Stimulated activated CD8-positive, alpha-beta memory T cell treated with anti-CD3 and anti-CD28 coated beads, Interleukin-7, amount 100 ng/mL, for 1 hour (primary cell): ENCODE measurements around the gene DUS2.

Source experiments
- DNase-seq, 2 donors: peaks; one replicate each; pipeline ENCODE4 v3.0.0-alpha.2; 2020; ENCODE audit warnings: low read depth in 2 of 2

DUS2 gene

DNA sequence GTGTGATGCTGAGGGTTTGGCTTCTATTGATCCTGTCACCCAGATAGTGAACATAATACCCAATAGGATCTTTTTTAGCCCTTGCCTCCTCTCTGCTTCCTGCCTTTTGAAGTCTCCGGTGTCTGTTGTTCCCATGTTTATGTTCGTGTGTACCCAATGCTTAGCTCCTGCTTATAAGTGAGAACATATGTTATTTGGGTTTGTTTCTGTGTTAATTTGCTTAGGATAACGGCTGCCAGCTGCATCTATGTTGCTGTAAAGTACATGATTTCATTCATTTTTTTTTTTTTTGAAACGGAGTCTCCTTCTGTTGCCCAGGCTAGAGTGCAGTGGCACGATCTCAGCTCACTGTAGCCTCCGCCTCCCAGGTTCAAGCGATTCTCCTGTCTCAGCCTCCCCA is 23.0 kb downstream of the DUS2 start:
- no peak for DNase-seq

DNA sequence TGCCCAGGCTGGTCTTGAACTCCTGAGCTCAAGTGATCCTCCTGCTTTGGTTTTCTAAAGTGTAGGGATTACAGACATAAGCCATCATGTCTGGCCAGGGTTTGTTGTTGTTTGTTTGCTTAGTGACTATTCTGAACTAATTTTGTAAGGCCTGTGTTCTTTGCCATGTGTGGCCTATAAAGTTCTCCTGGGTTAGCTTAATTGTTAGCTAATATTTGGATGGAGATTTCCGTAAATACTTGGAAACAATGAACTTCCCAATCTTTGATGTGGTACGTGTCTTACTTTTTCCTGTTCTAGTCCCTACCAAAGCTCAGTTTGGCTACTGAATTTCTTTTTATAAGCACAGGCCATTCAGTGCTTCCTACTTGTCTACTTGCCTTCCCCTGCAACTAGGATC is 24.9 kb downstream of the DUS2 start:
- DNase-seq: no peak

DNA sequence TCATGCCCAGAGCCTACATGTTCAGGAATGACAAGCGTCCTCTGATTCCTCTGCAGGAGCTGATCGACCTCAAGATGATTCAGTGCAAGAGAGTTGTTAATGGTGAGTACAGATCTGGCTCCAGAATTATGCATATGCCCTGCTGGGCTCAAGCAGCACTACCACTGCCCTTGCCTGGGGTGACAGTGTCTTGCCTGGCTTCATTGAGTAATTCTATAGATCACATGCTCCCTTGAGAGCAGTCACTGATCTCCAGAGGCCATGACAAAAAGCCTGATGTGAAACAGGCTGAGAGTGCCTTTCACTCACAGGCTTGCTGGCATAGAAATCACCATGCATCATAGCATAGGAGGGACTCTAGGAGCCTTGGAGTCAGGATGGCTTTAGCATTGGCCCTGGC is 26.4 kb downstream of the DUS2 start:
- no peak for DNase-seq

DNA sequence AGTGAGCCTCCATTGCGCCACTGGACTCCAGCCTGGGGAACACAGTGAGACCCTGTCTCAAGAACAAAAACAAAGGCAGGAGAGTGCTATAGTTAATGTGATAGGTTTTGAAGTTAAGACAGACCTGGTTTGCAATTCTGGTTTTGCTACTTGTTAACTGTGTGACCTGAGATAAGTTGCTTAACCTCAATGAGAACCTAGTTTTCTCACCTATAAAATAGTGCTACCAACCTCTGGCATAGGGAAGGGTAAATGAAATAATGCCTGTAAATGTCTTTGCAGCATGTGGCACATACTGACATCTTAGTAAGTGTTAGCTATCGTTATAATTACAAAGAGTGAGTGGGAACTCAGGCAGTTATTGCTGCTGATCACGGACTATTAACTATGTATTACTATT is 32.3 kb downstream of the DUS2 start:
- DNase-seq: no peak

DNA sequence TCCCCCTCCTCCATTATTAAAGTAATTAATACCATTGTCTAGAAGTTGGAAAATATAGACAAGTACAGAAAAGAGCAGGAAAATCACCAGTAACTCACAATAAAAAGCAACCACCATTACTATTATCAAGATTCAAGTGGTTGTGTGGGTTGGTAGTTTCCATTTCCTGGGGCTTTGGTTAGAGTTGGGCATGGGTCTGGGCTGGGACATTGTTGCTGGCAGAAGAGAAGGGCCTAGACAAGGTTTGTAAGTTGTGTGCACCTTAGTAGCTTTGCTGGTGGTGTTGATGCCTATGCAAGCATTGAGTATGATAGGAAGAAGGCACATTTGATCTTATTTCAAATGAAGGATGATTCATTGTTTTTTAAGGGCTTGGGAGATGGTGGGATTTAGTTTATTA is 36.7 kb downstream of the DUS2 start:
- DNase-seq: no peak

DNA sequence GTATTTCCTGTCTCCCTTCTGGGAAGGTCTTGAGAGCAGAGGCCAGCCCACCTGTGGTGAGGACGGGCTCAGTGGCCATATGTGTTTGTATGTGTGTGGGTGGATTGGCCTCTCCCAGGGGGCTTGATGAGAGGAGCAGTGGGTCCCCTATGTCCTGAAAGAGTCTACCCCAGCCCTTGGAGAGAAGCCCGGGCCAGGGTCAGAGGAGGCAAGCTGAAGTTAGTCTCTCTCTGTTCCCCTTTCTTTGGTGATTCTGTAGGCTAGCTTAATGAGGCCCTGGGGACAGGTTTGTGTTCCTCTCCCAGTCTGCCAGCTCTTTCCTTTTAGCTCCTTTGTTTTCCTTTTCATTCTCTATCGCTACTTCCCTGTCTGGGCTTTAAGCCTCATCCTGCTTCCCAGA is 38.3 kb downstream of the DUS2 start:
- no peak for DNase-seq

DNA sequence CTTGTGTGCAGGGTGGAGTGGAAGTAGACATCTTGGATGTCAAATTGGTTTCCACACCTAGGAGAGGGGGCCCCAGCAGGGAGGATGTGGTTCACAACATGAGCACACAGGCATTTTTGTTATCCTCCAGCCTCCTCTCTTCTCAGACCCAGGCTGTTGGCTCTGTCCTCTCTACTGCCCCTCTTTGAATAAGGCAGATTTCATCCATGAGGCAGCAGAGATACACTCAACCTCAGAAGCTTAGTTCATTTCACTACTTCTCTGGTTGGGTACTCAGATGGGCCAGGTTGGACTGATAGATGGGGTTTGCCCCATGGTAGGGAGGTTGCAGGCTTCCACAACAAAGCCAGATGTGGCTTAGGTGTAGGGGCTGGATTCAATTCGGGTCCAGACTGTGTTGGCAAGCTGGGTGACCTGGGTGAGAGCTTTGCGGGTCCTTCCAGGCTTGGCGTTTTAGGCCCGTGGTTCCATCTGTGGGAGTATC is 39.9 kb downstream of the DUS2 start:
- no peak for DNase-seq

DNA sequence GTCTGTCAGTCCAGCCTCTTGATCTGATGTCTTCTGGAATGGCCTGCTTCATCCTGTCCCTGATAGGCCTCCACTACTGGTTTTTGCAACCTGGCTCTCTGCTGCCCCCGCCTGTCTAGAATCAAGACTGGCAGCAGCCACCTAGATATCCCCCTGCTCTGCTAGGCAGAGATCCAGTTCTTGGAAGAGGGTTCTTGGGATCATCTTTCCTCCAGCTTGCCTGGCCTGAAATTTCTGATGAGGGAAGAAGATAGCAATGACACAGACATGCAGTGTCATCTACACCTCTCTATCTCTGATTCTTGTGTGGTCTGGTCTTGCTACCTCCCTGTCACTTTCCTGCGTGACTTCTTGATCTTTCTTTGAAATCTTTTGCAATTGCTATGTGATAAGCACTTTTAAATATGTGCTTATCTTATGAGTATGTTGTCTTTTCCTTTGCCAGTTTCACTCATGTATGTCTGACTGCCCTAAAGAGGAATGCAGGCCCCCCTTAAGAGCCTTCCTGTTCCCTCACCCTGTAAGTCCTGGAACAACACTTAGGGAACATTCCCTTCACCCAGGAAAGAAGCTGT is 41.8 kb downstream of the DUS2 start:
- peak; percentile 40 to 54 for DNase-seq

DNA sequence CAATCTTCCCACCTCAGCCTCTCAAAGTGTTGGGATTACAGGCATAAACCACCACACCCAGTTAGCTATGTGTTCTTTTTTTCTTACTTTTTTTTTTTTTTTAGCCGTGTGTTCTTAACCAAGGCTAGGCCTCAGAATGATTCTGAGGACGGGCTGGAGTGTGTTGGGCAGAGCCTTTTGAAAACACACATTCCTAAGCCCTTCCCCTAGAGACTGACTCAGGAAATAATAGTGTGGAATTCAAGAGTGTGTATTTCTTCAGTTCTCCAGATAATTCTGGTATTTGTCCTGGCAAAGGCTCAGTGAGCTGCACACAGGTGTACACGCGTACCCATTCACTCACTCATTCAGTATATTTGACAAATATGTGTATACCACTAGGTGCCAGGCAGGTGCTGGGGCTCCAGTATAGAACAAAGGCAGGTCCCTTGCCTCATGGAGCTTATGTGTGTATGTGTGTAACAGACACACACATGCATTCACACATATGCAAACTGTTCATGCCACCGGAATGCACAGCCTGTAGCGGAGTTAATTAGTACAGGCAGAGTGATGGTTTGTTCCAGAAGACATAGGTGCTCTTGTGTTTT is 42.7 kb downstream of the DUS2 start:
- DNase-seq: no peak

DNA sequence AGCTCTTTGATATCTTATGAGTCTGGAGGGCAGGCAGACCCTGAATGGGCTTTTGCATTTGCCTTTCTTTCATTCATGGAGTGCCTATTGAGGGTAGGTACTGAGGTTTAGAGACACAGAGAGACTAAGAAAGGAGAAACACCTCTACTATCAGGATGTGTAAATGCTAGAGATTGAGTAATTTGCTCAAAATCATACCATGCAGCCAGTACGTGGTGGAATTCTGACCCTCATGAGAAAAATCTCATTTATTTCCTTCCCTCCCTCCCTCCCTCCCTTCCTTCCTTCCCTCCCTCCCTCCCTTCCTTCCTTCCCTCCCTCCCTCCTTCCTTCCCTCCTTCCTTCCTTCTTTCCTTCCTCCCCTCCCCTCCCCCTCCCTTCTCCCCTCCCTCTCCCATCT is 43.7 kb downstream of the DUS2 start:
- DNase-seq: no peak

DNA sequence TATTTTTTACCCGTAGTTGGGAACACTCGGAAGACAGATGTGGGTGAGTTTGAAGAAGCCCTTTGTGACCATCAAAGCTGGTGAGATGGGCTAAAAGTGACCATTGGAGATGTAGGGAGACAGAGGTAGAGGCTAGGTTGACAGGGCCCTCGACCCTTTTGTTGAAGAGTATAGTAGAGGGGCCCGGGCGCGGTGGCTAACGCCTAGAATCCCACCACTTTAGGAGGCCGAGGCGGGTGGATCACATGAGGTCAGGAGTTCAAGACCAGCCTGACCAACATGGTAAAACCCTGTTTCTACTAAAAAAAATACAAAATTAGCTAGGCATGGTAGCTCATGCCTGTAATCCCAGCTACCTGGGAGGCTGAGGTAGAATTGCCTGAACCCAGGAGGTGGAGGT is 45.8 kb downstream of the DUS2 start:
- no peak for DNase-seq

DNA sequence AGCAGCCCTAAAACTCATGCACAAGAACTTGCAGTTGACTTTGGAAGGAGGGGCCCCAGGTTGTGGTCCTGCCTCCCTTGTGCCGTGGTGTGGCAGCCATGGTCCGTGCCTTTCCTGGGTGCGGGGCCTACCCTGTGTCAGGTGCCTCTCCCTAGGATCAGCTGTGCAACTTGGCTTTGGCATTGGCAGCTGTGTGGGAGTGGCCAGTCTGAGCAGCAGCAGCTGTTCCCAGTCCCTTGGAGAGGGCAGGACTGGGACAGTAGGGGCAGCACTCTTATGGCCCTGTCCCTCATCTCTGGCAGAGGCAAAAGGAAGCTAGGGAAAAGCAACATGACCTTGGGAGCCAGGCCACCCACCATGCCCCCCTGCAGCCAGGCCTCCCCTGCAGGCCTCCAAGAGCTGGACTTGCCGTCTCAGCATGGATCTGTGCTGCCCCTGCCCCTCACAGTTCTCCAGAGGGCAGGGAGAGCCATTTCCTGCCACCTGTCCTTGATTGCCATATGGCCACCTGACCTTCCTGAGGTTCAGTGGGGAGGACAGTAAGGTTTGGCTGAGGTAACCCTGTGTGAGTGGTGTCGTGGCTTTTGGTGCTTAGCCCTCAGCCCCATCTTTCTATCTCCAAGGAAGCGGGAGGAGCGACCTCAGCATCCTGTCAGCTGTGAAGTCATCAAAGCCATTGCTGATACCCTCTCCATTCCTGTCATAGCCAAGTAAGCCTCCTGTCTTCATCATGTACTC is 46.6 kb downstream of the DUS2 start:
- no peak for DNase-seq

DNA sequence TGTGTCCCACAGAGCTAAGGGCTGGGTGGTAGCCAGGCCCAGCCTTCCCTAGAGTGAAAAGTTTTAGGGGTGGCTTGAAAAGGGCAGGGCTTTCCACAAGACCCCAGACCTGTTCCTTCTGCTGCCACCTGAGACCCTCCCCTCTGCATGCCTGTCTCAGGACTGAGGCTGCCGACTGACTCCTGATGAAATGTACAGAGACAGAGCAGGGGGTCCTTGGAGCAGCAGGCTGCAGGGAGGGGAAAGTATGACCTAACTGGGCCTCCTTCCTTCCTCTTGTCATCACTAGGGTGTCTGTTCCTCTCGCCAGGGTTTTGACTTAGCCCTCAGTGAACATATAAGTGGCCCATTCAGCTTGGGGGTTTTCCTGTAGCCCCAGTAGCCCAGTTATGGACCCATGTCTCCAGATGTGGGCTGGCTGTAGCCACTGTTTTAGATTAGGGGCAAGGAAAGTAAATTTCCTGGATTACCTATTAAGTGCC is 47.2 kb downstream of the DUS2 start:
- no peak for DNase-seq

DNA sequence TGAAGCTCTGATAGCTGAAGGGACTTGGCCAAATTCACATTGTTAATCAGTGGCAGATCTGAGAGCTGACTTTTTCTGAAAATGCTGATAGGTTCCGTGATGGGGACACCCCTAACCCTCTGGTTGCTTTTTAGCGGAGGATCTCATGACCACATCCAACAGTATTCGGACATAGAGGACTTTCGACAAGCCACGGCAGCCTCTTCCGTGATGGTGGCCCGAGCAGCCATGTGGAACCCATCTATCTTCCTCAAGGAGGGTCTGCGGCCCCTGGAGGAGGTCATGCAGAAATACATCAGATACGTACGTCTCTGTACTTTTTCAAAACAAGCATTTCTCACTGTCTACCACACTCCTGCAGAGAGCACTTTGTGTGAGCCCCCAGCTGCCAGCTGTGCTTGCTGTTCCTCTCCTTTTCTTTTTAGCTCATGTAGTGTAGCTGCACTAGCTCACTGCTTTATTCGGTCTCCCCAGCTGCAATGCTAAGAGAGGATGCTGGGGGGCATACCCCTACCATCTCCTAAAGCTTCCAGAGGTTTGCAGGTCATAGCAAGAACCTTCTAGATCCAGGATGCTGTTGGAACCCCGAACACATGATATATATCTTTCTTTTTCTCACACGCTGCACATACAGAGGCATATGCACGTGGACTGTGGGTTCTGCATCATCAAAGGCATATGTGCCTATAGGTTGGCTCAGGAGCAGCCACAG is 47.9 kb downstream of the DUS2 start:
- DNase-seq: no peak

DNA sequence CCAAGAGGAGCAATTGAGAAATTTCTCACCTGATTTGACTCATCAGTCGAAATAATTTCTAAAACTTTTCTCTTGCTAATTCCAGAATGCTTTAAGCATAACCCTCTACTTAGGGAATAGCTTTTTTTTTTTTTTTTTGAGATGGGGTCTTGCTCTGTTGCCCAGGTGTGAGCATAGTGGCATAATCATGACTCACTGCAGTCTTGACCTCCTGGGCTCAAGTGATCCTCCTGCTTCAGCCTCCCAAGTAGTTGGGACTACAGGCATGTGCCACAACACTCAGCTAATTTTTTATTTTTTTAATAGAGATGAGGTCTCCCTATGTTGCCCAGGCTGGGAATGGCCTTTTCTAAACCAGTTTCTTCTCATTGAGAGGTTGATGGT is 48.4 kb downstream of the DUS2 start:
- no peak for DNase-seq

DNA sequence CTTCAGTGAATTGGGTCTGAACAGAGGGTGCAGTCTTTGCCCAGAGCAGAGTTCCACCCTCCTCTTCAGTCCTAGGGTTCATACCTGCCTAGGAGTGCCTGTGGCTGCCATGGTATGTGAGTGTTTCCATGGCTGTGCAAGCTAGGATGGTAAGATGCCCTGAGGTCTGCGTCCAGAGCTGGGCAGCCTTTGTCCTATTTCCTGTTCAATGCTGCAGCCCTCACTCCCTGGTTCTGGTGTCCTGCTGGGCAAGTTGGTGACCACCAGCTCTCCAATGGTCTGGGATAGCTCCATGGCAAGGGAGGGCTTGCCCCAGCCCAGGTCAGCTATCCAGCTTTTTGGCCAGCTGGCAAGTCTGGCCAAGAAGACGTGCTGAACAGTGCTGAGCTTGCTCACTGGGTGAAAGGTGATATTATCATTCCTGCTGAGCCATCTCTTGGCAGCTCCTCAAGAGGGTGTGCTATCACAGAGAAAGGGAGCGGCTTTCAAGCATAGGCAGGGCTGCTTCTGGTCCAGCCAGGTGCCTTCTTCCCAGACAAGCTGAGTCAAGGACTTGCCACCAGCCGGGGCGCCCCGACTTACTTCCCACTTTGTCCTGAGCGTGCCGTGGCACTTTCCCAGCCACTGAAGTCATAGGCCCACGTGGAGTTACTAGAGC is 49.1 kb downstream of the DUS2 start:
- DNase-seq: no peak

DNA sequence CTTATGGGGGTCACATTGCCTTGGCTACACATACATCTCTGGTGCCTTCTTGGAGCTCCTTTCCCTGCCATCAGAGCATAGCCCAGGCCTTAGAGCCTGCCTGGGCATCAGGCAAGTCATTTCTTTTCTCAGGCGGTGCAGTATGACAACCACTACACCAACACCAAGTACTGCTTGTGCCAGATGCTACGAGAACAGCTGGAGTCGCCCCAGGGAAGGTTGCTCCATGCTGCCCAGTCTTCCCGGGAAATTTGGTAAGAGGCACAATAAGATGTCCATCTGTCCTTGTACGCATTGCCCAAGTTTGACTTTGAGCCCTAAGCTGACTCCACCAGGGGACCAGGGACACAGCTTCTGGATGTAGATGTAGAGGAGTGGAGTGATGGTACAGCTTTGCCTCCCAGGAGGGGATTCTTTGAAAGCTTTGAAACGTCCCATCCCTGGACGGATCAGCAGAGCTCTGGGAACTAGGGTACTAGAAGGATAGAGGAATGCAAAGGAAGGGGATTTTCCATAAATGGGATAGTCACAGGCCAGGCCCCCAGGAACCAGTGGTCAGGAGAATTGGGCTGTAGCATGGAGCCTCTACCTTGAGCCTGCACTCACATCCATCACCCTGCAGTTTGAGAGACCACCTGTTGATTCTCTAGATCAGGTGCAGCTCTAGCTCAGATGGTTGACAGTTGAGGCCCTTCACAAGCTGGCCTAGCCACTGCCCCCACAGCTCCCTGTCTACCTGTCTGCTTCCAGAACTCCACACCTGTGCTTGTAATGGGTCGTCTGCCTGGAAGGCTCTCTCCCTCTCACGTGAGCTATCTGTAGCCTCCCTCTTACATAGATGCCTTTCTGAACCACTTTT is 51.0 kb downstream of the DUS2 start:
- no peak for DNase-seq

DNA sequence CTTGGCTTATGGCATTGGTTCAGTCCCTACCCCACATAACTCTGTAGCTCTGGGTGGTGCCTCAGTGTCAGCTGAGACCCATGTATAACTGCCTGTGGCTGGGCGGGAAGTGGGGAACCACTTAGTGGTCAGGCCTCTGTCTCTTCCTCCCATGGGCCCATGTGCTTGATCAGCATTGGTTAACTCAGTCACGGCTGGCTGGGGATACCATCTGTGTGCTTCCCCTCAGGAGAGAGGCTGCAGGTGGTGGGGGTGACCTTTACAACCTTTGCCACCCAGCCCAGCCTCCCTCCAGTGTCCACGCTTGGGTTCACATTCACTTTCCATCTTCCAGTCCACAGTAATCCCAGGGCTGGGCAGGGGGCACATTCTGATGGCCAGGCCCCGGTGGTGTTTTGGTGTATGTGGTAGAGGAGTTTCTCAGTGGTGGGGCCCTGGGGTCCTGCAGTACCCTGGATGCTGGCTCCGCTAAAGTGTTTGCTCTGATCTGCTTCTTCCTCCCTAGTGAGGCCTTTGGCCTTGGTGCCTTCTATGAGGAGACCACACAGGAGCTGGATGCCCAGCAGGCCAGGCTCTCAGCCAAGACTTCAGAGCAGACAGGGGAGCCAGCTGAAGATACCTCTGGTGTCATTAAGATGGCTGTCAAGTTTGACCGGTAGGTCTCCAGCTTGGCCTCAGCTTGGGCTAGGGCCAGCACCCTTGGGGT is 51.9 kb downstream of the DUS2 start:
- peak; percentile 39 to 46 for DNase-seq

DNA sequence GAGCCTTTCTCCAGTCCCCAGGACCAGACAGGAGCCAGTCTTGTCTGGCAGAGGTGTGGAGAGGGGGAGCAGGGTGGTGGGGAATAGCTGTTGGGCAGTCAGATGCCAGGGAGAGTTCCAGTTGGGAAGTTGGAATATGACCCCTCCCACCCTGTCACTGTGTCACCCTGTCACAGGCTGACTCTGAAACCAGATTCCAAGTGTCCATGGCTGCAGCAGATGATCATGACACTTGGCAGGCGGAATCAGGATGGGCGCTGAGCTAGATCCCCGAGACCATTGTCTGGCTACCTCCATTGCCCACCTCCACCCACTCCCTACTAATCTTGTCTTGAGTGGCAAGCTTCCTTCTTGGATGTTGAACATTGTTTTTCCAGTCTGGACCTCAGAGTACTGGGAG is 52.9 kb downstream of the DUS2 start:
- DNase-seq: no peak

DNA sequence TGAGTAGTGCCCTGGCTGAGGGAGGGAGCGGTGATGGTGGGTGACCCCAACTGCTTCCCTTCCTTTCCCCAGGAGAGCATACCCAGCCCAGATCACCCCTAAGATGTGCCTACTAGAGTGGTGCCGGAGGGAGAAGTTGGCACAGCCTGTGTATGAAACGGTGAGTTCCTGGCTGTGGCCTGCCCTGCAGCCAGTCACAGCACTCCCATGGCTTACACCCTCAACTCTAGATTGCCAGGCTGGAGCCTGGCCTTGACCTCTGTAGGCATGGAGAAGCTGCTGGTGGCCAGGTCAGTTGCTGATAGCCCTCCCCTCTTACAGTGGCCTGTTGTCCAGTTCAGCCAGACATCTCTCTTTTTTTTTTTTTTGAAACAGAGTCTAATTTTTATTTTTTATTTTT is 53.5 kb downstream of the DUS2 start:
- DNase-seq: no peak
